ENCODE results near the gene TFEC.

Gene TFEC

DNA sequence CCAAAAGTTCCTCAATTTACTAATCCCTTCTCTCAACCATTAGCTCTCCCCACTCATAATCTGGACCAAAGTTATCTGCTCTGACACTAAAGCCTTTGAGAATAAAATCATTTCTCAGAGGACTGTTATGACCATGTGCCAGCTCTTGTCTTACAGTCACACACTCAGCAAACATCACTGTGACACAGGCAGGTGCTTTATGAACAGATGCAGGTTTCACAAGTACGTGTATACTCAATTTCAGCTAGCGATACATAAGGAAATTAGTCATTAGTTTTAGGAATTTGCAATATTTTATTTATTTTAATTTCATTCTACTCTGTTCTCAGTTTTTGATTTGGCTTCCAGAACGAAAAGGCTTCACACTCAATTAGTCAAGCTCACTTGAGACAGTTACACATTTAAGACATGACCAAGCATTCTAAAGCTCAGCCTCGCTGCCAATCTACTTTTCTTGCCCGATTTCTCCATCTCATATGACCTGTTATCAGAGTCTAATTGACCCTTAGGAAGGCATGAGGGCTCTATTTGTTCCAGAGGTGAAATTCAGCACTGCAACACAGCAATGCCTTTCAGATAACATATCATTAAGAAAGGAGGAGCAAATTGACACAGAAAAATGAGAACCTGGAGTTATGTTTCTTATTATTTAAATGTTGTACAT lies 76.8 kb downstream of the TFEC start:
- Histone ChIP-seq H2BK120ac (ENCODE audit: low read depth, low read length) (no peak overlapping the region), H3K36me3 (ENCODE audit: control insufficient read depth in 1 of 2, insufficient read depth in 2 of 2, low read depth in 1 of 2, low read length in 2 of 2) (no peaks in the 10 kb centered on the region), H4K91ac (ENCODE audit: low read length) (no peak overlapping the region), H3K4me2 (ENCODE audit: low read length, poor library complexity, severe bottlenecking) (no peak overlapping the region), H3K79me1 (replicated peaks; ENCODE audit: low read length, poor library complexity, severe bottlenecking) (no peaks in the 10 kb centered on the region), H2BK12ac (ENCODE audit: low read length in 2 of 2) (no peak overlapping the region), H2BK15ac (ENCODE audit: low read depth, poor library complexity, severe bottlenecking) (no peak overlapping the region), H3K27ac (ENCODE audit: low read length, poor library complexity, severe bottlenecking) (no peak overlapping the region), H2AK5ac (ENCODE audit: low read length, severe bottlenecking) (no peak overlapping the region), H2BK5ac (ENCODE audit: low read depth, low read length, poor library complexity, severe bottlenecking) (no peak overlapping the region), H3K4ac (ENCODE audit: low read depth in 1 of 2, low read length in 2 of 2) (no peak overlapping the region), H3K18ac (ENCODE audit: low read depth in 1 of 2, low read length in 2 of 2) (no peak overlapping the region), H2AFZ (ENCODE audit: low read depth, low read length) (no peak overlapping the region), H3K4me1 (ENCODE audit: control insufficient read depth, insufficient read depth, low read depth, low read length) (no peaks in the 10 kb centered on the region), H3K9me3 (ENCODE audit: control insufficient read depth, low read length) (no peaks in the 10 kb centered on the region), H3K14ac (ENCODE audit: low read length in 2 of 2) (no peak overlapping the region), H3K27me3 (ENCODE audit: control insufficient read depth in 1 of 2, insufficient read depth in 1 of 2, low read length in 2 of 2) (no peaks in the 10 kb centered on the region), H4K8ac (ENCODE audit: low read length) (no peak overlapping the region), H3K4me3 (ENCODE audit: insufficient read depth in 1 of 2, low read depth in 1 of 2, low read length in 2 of 2) (no peak overlapping the region), H3K9ac (ENCODE audit: low read length) (no peak overlapping the region), H3K23ac (ENCODE audit: low read length in 2 of 2) (no peak overlapping the region)
- DNase-seq = no peak
- 82% methylated on average over 2 of the region's 5 CpGs for WGBS

DNA sequence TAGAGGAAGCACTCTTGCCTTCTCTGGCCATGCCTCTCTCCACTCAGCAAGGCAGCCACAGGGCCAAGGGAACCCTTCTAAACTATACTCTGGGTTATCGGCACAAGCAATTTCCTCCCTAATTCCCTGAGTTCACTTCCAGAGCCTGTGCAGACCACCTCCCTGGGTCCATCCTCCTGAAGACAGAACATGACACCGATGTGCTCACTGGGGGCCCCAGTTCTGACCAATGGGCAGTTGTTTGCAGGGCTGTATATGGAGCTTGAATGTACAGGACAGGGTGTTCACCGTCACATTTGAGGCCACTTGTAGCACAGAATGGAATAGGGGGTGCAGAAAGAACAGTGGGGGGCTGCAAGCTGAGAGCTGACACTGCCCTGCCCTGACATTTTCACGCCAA lies 77.7 kb downstream of the TFEC start:
- Histone ChIP-seq H2BK120ac (ENCODE audit: low read depth, low read length) (no peak overlapping the region), H3K4me2 (ENCODE audit: low read length, poor library complexity, severe bottlenecking) (no peak overlapping the region), H2BK5ac (ENCODE audit: low read depth, low read length, poor library complexity, severe bottlenecking) (no peak overlapping the region), H4K8ac (ENCODE audit: low read length) (no peak overlapping the region), H3K36me3 (ENCODE audit: control insufficient read depth in 1 of 2, insufficient read depth in 2 of 2, low read depth in 1 of 2, low read length in 2 of 2) (no peaks in the 10 kb centered on the region), H2BK12ac (ENCODE audit: low read length in 2 of 2) (no peak overlapping the region), H3K18ac (ENCODE audit: low read depth in 1 of 2, low read length in 2 of 2) (no peak overlapping the region), H4K91ac (ENCODE audit: low read length) (no peak overlapping the region), H3K14ac (ENCODE audit: low read length in 2 of 2) (peak overlapping the region in 1 of 2 experiments; percentile 48), H3K4me1 (ENCODE audit: control insufficient read depth, insufficient read depth, low read depth, low read length) (no peaks in the 10 kb centered on the region), H3K27ac (ENCODE audit: low read length, poor library complexity, severe bottlenecking) (no peak overlapping the region), H3K9ac (ENCODE audit: low read length) (no peak overlapping the region), H2AK5ac (ENCODE audit: low read length, severe bottlenecking) (no peak overlapping the region), H3K4ac (ENCODE audit: low read depth in 1 of 2, low read length in 2 of 2) (no peak overlapping the region), H2BK15ac (ENCODE audit: low read depth, poor library complexity, severe bottlenecking) (no peak overlapping the region), H3K4me3 (ENCODE audit: insufficient read depth in 1 of 2, low read depth in 1 of 2, low read length in 2 of 2) (no peak overlapping the region), H2AFZ (ENCODE audit: low read depth, low read length) (no peak overlapping the region), H3K23ac (ENCODE audit: low read length in 2 of 2) (no peak overlapping the region), H3K9me3 (ENCODE audit: control insufficient read depth, low read length) (no peaks in the 10 kb centered on the region), H3K27me3 (ENCODE audit: control insufficient read depth in 1 of 2, insufficient read depth in 1 of 2, low read length in 2 of 2) (no peaks in the 10 kb centered on the region), H3K79me1 (replicated peaks; ENCODE audit: low read length, poor library complexity, severe bottlenecking) (no peaks in the 10 kb centered on the region)
- 85% methylated on average over 3 of the region's 4 CpGs for WGBS
- no peak for DNase-seq

DNA sequence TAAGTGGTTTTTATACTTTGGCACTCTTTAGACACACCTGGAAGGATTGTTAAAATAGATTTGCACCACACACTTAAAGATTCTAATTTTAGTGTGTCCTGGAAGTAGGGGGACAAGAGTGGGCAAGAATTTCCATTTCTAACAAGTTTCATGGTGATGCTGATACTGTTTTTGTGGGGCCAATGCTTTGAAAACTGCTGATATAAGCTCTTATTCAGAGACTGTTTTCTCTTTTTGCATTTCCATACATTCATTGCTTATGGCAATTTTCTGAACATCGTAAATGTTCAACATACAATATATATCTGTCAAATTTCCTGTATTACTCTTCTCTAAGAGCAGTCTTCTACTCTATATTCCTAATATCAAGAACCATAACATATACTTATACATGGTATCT lies 79.0 kb downstream of the TFEC start:
- Histone ChIP-seq H4K91ac (ENCODE audit: low read length) (no peak overlapping the region), H3K27me3 (ENCODE audit: control insufficient read depth in 1 of 2, insufficient read depth in 1 of 2, low read length in 2 of 2) (no peaks in the 10 kb centered on the region), H3K18ac (ENCODE audit: low read depth in 1 of 2, low read length in 2 of 2) (no peak overlapping the region), H3K4ac (ENCODE audit: low read depth in 1 of 2, low read length in 2 of 2) (no peak overlapping the region), H3K79me1 (replicated peaks; ENCODE audit: low read length, poor library complexity, severe bottlenecking) (no peaks in the 10 kb centered on the region), H3K9ac (ENCODE audit: low read length) (no peak overlapping the region), H2AK5ac (ENCODE audit: low read length, severe bottlenecking) (no peak overlapping the region), H3K14ac (ENCODE audit: low read length in 2 of 2) (no peak overlapping the region), H3K27ac (ENCODE audit: low read length, poor library complexity, severe bottlenecking) (no peak overlapping the region), H2BK12ac (ENCODE audit: low read length in 2 of 2) (no peak overlapping the region), H3K4me3 (ENCODE audit: insufficient read depth in 1 of 2, low read depth in 1 of 2, low read length in 2 of 2) (no peak overlapping the region), H2BK15ac (ENCODE audit: low read depth, poor library complexity, severe bottlenecking) (no peak overlapping the region), H2BK5ac (ENCODE audit: low read depth, low read length, poor library complexity, severe bottlenecking) (no peak overlapping the region), H3K4me2 (ENCODE audit: low read length, poor library complexity, severe bottlenecking) (no peak overlapping the region), H3K4me1 (ENCODE audit: control insufficient read depth, insufficient read depth, low read depth, low read length) (no peaks in the 10 kb centered on the region), H2AFZ (ENCODE audit: low read depth, low read length) (no peak overlapping the region), H3K36me3 (ENCODE audit: control insufficient read depth in 1 of 2, insufficient read depth in 2 of 2, low read depth in 1 of 2, low read length in 2 of 2) (no peaks in the 10 kb centered on the region), H2BK120ac (ENCODE audit: low read depth, low read length) (no peak overlapping the region), H4K8ac (ENCODE audit: low read length) (no peak overlapping the region), H3K23ac (ENCODE audit: low read length in 2 of 2) (no peak overlapping the region), H3K9me3 (ENCODE audit: control insufficient read depth, low read length) (no peaks in the 10 kb centered on the region)
- WGBS = 100% methylated on average over 1 of the region's 1 CpG
- no peak for DNase-seq

DNA sequence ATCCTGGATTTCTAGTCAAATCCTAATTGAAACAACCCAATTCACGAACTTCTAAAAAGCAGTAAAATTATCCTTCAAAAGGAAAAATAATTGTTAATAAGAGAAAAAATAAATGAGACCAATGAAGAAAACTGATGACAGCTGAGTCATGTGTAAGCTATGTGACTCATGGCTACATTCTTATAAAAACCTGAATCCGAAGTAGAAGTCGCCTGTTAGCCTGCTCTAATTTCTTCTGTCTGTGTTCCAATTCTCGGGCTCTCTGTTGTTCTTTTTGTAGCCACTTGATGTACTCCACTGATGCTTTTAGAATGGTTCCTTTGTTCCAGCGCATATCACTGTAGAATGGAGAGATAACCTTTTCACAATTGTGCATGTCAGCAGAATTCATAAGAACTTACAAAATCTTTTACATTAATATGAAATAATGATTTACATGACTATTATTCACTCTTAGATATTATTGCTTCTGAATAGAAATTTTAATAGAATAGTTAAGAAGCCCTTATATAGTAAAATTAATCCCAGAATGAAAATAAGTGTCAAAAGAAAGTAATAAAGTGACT lies 88.8 kb downstream of the TFEC start:
- Histone ChIP-seq H4K91ac (ENCODE audit: low read length) (no peak overlapping the region), H3K9me3 (ENCODE audit: control insufficient read depth, low read length) (no peaks in the 10 kb centered on the region), H3K36me3 (ENCODE audit: control insufficient read depth in 1 of 2, insufficient read depth in 2 of 2, low read depth in 1 of 2, low read length in 2 of 2) (no peaks in the 10 kb centered on the region), H3K23ac (ENCODE audit: low read length in 2 of 2) (no peak overlapping the region), H2AK5ac (ENCODE audit: low read length, severe bottlenecking) (no peak overlapping the region), H3K9ac (ENCODE audit: low read length) (no peak overlapping the region), H3K79me1 (replicated peaks; ENCODE audit: low read length, poor library complexity, severe bottlenecking) (no peaks in the 10 kb centered on the region), H4K8ac (ENCODE audit: low read length) (no peak overlapping the region), H3K27me3 (ENCODE audit: control insufficient read depth in 1 of 2, insufficient read depth in 1 of 2, low read length in 2 of 2) (no peaks in the 10 kb centered on the region), H3K27ac (ENCODE audit: low read length, poor library complexity, severe bottlenecking) (no peak overlapping the region), H3K4ac (ENCODE audit: low read depth in 1 of 2, low read length in 2 of 2) (no peak overlapping the region), H2BK12ac (ENCODE audit: low read length in 2 of 2) (no peak overlapping the region), H3K4me3 (ENCODE audit: insufficient read depth in 1 of 2, low read depth in 1 of 2, low read length in 2 of 2) (no peak overlapping the region), H3K4me2 (ENCODE audit: low read length, poor library complexity, severe bottlenecking) (no peak overlapping the region), H2BK120ac (ENCODE audit: low read depth, low read length) (no peak overlapping the region), H3K14ac (ENCODE audit: low read length in 2 of 2) (no peak overlapping the region), H2BK5ac (ENCODE audit: low read depth, low read length, poor library complexity, severe bottlenecking) (no peak overlapping the region), H2AFZ (ENCODE audit: low read depth, low read length) (no peak overlapping the region), H3K4me1 (ENCODE audit: control insufficient read depth, insufficient read depth, low read depth, low read length) (no peaks in the 10 kb centered on the region), H3K18ac (ENCODE audit: low read depth in 1 of 2, low read length in 2 of 2) (no peak overlapping the region), H2BK15ac (ENCODE audit: low read depth, poor library complexity, severe bottlenecking) (no peak overlapping the region)
- peak; percentile 1 for DNase-seq
- 60% methylated on average over 3 of the region's 5 CpGs for WGBS
